Hepatocyte (in vitro differentiated cells): ENCODE results near the gene SAXO2.
"Not testable (repeated sequence)": the region's sequence is repeated elsewhere in the genome, so short reads cannot be mapped to it uniquely, and the experiment has no call there.

Source experiments
- EZH2 ChIP-seq: fragments of 200-600 bp; sonication (generic); IDR thresholded peaks from 2 replicates; pipeline ENCODE4 v1.6.1; 2016; ENCODE audit warnings: antibody characterized with exemption, mild to moderate bottlenecking, borderline replicate concordance
- EZH2phosphoT487 ChIP-seq: fragments of 200-600 bp; sonication (generic); IDR thresholded peaks from one replicate; pipeline ENCODE4 v1.6.1; 2018; ENCODE audit warnings: antibody characterized with exemption, mild to moderate bottlenecking, low read depth, moderate library complexity; ENCODE audit not compliant: unreplicated experiment, severe bottlenecking
- TF ChIP-seq, protein P1 (sequence below): fragments of 200-600 bp; sonication (generic); IDR thresholded peaks from 2 replicates; pipeline ENCODE4 v1.5.1; 2016; ENCODE audit warnings: antibody characterized with exemption, mild to moderate bottlenecking; ENCODE audit not compliant: poor library complexity

DNA sequence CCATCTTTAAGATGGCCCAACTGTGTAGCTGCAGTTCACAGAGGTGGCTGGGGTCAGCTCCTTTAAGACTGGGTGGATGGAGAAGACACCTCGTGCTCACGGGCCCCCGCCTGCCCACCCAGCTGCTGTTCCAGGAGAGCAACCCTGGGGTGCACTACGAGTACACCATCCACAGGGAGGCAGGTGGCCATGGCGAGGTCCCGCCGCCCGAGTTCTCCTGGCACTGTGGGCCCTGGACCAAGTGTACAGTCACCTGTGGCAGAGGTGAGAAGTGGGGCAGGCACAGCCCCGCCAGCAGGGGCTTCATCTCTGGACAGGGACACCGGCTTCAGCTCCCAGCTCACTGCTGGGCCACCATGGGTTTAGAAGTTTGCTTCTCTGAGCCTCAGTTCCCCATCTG is 59.9 kb downstream of the SAXO2 start:
- TF ChIP-seq EZH2phosphoT487, EZH2: not testable (repeated sequence)
- TF ChIP-seq, protein P1, sequence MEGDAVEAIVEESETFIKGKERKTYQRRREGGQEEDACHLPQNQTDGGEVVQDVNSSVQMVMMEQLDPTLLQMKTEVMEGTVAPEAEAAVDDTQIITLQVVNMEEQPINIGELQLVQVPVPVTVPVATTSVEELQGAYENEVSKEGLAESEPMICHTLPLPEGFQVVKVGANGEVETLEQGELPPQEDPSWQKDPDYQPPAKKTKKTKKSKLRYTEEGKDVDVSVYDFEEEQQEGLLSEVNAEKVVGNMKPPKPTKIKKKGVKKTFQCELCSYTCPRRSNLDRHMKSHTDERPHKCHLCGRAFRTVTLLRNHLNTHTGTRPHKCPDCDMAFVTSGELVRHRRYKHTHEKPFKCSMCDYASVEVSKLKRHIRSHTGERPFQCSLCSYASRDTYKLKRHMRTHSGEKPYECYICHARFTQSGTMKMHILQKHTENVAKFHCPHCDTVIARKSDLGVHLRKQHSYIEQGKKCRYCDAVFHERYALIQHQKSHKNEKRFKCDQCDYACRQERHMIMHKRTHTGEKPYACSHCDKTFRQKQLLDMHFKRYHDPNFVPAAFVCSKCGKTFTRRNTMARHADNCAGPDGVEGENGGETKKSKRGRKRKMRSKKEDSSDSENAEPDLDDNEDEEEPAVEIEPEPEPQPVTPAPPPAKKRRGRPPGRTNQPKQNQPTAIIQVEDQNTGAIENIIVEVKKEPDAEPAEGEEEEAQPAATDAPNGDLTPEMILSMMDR, result not testable (repeated sequence)
